Measurements from ENCODE around the gene PTPRE.

Gene PTPRE

GRCh38 chr10:127997937-127998336, 91.0 kb downstream of the PTPRE start:
- TF ChIP-seq ESRRG (CRISPR knock-in tag; IDR thresholded peaks at IDR 0.05) (no peak), POU6F1 (CRISPR knock-in tag; IDR thresholded peaks at IDR 0.05; ENCODE audit: borderline replicate concordance, low read depth) (no peak), ZNF565 (CRISPR knock-in tag; conservative IDR thresholded peaks at IDR 0.05; ENCODE audit: low read depth) (no peak), ZFP3 (CRISPR knock-in tag; IDR thresholded peaks at IDR 0.05) (no peak), CSDC2 (CRISPR knock-in tag; IDR thresholded peaks at IDR 0.05) (no peak), TCF4 (CRISPR knock-in tag; IDR thresholded peaks at IDR 0.05; ENCODE audit: borderline replicate concordance) (no peak), PATZ1 (CRISPR knock-in tag; IDR thresholded peaks at IDR 0.05; ENCODE audit: borderline replicate concordance) (no peak), CREB5 (CRISPR knock-in tag; IDR thresholded peaks at IDR 0.05; ENCODE audit: low read depth) (no peak), BACH2 (CRISPR knock-in tag; IDR thresholded peaks at IDR 0.05; ENCODE audit: borderline replicate concordance) (no peak)
- TF ChIP-seq, protein P1, sequence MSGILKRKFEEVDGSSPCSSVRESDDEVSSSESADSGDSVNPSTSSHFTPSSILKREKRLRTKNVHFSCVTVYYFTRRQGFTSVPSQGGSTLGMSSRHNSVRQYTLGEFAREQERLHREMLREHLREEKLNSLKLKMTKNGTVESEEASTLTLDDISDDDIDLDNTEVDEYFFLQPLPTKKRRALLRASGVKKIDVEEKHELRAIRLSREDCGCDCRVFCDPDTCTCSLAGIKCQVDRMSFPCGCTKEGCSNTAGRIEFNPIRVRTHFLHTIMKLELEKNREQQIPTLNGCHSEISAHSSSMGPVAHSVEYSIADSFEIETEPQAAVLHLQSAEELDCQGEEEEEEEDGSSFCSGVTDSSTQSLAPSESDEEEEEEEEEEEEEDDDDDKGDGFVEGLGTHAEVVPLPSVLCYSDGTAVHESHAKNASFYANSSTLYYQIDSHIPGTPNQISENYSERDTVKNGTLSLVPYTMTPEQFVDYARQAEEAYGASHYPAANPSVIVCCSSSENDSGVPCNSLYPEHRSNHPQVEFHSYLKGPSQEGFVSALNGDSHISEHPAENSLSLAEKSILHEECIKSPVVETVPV (CRISPR knock-in tag; IDR thresholded peaks at IDR 0.05), result no peak
- ATAC-seq, result no peak

GRCh38 chr10:127998501-127999144, 91.7 kb downstream of the PTPRE start:
- no peak for ATAC-seq
- TF ChIP-seq ZC3H10 (CRISPR knock-in tag; IDR thresholded peaks at IDR 0.05) (no peak), ZFP30 (CRISPR knock-in tag; IDR thresholded peaks at IDR 0.05) (no peak), ISL1 (CRISPR knock-in tag; IDR thresholded peaks at IDR 0.05) (no peak), GLIS3 (CRISPR knock-in tag; IDR thresholded peaks at IDR 0.05) (no peak), PATZ1 (CRISPR knock-in tag; IDR thresholded peaks at IDR 0.05; ENCODE audit: borderline replicate concordance) (no peak), ARNTL (CRISPR knock-in tag; IDR thresholded peaks at IDR 0.05; ENCODE audit: borderline replicate concordance, low read depth) (no peak), ESRRG (CRISPR knock-in tag; IDR thresholded peaks at IDR 0.05) (no peak)

GRCh38 chr10:127999297-128000129, 92.6 kb downstream of the PTPRE start:
- ATAC-seq, result no peak
- TF ChIP-seq ZNF565 (CRISPR knock-in tag; conservative IDR thresholded peaks at IDR 0.05; ENCODE audit: low read depth) (no peak), CSDC2 (CRISPR knock-in tag; IDR thresholded peaks at IDR 0.05) (no peak), ARNTL (CRISPR knock-in tag; IDR thresholded peaks at IDR 0.05; ENCODE audit: borderline replicate concordance, low read depth) (no peak), PPARA (CRISPR knock-in tag; IDR thresholded peaks at IDR 0.05; ENCODE audit: borderline replicate concordance) (no peak), RARB (CRISPR knock-in tag; IDR thresholded peaks at IDR 0.05) (no peak), BACH2 (CRISPR knock-in tag; IDR thresholded peaks at IDR 0.05; ENCODE audit: borderline replicate concordance) (no peak), POU6F1 (CRISPR knock-in tag; IDR thresholded peaks at IDR 0.05; ENCODE audit: borderline replicate concordance, low read depth) (no peak), OSR1 (CRISPR knock-in tag; IDR thresholded peaks at IDR 0.05) (no peak), ZNF70 (CRISPR knock-in tag; IDR thresholded peaks at IDR 0.05) (no peak), ESRRG (CRISPR knock-in tag; IDR thresholded peaks at IDR 0.05) (no peak), TCF4 (CRISPR knock-in tag; IDR thresholded peaks at IDR 0.05; ENCODE audit: borderline replicate concordance) (no peak), GLIS3 (CRISPR knock-in tag; IDR thresholded peaks at IDR 0.05) (no peak), ISL1 (CRISPR knock-in tag; IDR thresholded peaks at IDR 0.05) (no peak), ZFP30 (CRISPR knock-in tag; IDR thresholded peaks at IDR 0.05) (no peak), ZNF8 (CRISPR knock-in tag; IDR thresholded peaks at IDR 0.05) (no peak), ZFP3 (CRISPR knock-in tag; IDR thresholded peaks at IDR 0.05) (no peak), CREB5 (CRISPR knock-in tag; IDR thresholded peaks at IDR 0.05; ENCODE audit: low read depth) (no peak), ZC3H10 (CRISPR knock-in tag; IDR thresholded peaks at IDR 0.05) (no peak)
- TF ChIP-seq, protein P1 (CRISPR knock-in tag; IDR thresholded peaks at IDR 0.05), result no peak

Measured in SK-N-SH treated with all-trans-retinoic acid at 6 μM for 48 hours (cell line).